Calu3 (cell line): ENCODE data around the gene PARVB. TPM values are rescaled to one million over a fixed set of nuclear protein-coding genes. Genes with fewer than 3 reads are reported as not detected.

Experiments used
- BruUV-seq: library from RNA; stranded (reverse); fragments of 400-500 nt; replicated peaks from 2 replicates; lab custom pipeline; 2021; lab: Mats Ljungman, UMichigan
- CTCF ChIA-PET: fragments of 300-600 bp; sonication (Branson Sonifier 250); formaldehyde crosslinking; loops from one replicate; lab custom pipeline; 2022; ENCODE audit warnings: antibody characterized with exemption; lab: Charles Lee
- DNase-seq: peaks from one replicate; pipeline ENCODE4 v3.0.0; 2022
- H3K27ac Mint-ChIP-seq: one replicate; pipeline ENCODE4 v1.8.0; 2022; ENCODE audit warnings: mixed read lengths; ENCODE audit not compliant: unreplicated experiment
- H3K27me3 Mint-ChIP-seq: one replicate; pipeline ENCODE4 v1.8.0; 2022; ENCODE audit warnings: mixed read lengths; ENCODE audit not compliant: unreplicated experiment
- H3K36me3 Mint-ChIP-seq: one replicate; pipeline ENCODE4 v1.8.0; 2022; ENCODE audit warnings: mild to moderate bottlenecking, moderate library complexity, mixed read lengths; ENCODE audit not compliant: insufficient read depth, unreplicated experiment
- H3K4me1 Mint-ChIP-seq: one replicate; pipeline ENCODE4 v1.8.0; 2022; ENCODE audit warnings: mild to moderate bottlenecking, low read depth, mixed read lengths; ENCODE audit not compliant: unreplicated experiment
- H3K4me3 Mint-ChIP-seq: one replicate; pipeline ENCODE4 v1.8.0; 2022; ENCODE audit warnings: mild to moderate bottlenecking, low read depth, moderate library complexity, mixed read lengths; ENCODE audit not compliant: unreplicated experiment
- H3K9me3 Mint-ChIP-seq: one replicate; pipeline ENCODE4 v1.8.0; 2022; ENCODE audit warnings: low read depth, mixed read lengths; ENCODE audit not compliant: unreplicated experiment
- CTCF ChIP-seq: fragments of 200-600 bp; IDR thresholded peaks from one replicate; pipeline ENCODE4 v1.8.0; 2022; ENCODE audit warnings: antibody characterized with exemption; ENCODE audit not compliant: unreplicated experiment
- intact Hi-C: fragments of 100-400 bp; cut with micrococcal nuclease; formaldehyde crosslinking; loops from one replicate; pipeline ENCODE4 v1.10.0; 2022; ENCODE audit not compliant: unreplicated experiment
- total RNA-seq: library from RNA; stranded (reverse); gene quantifications from 2 replicates; pipeline ENCODE4 v1.2.3, GENCODE V29; 2022

Gene PARVB
- total RNA-seq, 1 experiment from 2014 or later: 15.6 TPM

GRCh38 chr22:44075022-44075421, 50.9 kb downstream of the PARVB start:
- no TSS peak for BruUV-seq
- intact Hi-C loops: no loop called here
- Mint-ChIP-seq H3K36me3 (no peaks in the 10 kb centered on the region), H3K4me3 (no peak overlapping the region), H3K27ac (no peak overlapping the region), H3K9me3 (no peaks in the 10 kb centered on the region), H3K4me1 (no peaks in the 10 kb centered on the region), H3K27me3 (peaks cover 12% of the 10 kb centered on the region)
- CTCF ChIA-PET: no interaction called here
- DNase-seq: no peak
- no peak for TF ChIP-seq CTCF

GRCh38 chr22:44075670-44076069, 51.6 kb downstream of the PARVB start:
- CTCF ChIA-PET: no interaction called here
- intact Hi-C loops: no loop called here
- H3K4me1 Mint-ChIP-seq: no peaks in the 10 kb centered on the region
- no TSS peak for BruUV-seq
- no peaks in the 10 kb centered on the region for H3K36me3 Mint-ChIP-seq
- no peak for DNase-seq
- H3K9me3 Mint-ChIP-seq: no peaks in the 10 kb centered on the region
- no peak for TF ChIP-seq CTCF
- H3K27me3 Mint-ChIP-seq: peaks cover 12% of the 10 kb centered on the region
- H3K4me3 Mint-ChIP-seq: no peak overlapping the region
- no peak overlapping the region for H3K27ac Mint-ChIP-seq

DNA sequence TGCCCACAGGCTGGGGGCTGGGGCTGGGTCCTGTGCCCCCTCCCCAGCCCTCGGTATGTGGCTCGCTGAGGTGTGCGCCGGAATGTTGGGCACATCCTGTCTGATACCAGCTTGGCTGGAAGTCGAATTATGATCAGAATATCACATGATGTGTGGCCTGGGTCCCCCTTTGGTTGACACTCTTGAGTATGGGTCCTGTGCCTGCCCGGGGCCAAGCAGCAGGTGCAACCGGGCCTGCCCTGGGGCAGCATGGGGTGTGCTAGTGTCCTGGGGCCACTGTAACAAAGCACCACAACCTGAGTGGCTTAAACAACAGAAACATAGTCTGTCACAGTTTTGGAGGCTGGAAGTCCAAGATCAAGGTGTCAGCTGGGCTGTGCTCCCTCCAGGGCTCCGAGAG, 52.7 kb downstream of the PARVB start:
- H3K4me1 Mint-ChIP-seq: no peaks in the 10 kb centered on the region
- TF ChIP-seq CTCF: no peak
- no peaks in the 10 kb centered on the region for H3K36me3 Mint-ChIP-seq
- CTCF ChIA-PET: no interaction called here
- no peak overlapping the region for H3K27ac Mint-ChIP-seq
- peaks cover 12% of the 10 kb centered on the region for H3K27me3 Mint-ChIP-seq
- H3K4me3 Mint-ChIP-seq: no peak overlapping the region
- no TSS peak for BruUV-seq
- DNase-seq: no peak
- no peaks in the 10 kb centered on the region for H3K9me3 Mint-ChIP-seq
- intact Hi-C loops: no loop called here

- H3K4me3 Mint-ChIP-seq: no peak overlapping the region
- no peaks in the 10 kb centered on the region for H3K9me3 Mint-ChIP-seq
- CTCF ChIA-PET: interaction anchor here (0.9 to 1.5 kb wide), 5 partner anchors 57 to 546 kb away, joined by 3 to 7 read pairs (median 4); partner anchors contain the start of gene PARVB
Observed at GRCh38 chr22:44080936-44081861, 57.1 kb downstream of the PARVB start.

More at GRCh38 chr22:44080936-44081861, 57.1 kb downstream of the PARVB start:
- Mint-ChIP-seq H3K36me3 (no peaks in the 10 kb centered on the region), H3K27me3 (peaks cover 12% of the 10 kb centered on the region), H3K4me1 (peaks cover 7% of the 10 kb centered on the region), H3K27ac (no peak overlapping the region)
- BruUV-seq: no TSS peak
- peak; percentile 68 for TF ChIP-seq CTCF
- peak; percentile 75 for DNase-seq
- intact Hi-C loops: loop anchor here (2.0 kb wide), 1 partner anchor 544 kb away; no protein-coding TSS in a partner anchor
